ENCODE results near the gene PSME1.

PSME1 gene

DNA sequence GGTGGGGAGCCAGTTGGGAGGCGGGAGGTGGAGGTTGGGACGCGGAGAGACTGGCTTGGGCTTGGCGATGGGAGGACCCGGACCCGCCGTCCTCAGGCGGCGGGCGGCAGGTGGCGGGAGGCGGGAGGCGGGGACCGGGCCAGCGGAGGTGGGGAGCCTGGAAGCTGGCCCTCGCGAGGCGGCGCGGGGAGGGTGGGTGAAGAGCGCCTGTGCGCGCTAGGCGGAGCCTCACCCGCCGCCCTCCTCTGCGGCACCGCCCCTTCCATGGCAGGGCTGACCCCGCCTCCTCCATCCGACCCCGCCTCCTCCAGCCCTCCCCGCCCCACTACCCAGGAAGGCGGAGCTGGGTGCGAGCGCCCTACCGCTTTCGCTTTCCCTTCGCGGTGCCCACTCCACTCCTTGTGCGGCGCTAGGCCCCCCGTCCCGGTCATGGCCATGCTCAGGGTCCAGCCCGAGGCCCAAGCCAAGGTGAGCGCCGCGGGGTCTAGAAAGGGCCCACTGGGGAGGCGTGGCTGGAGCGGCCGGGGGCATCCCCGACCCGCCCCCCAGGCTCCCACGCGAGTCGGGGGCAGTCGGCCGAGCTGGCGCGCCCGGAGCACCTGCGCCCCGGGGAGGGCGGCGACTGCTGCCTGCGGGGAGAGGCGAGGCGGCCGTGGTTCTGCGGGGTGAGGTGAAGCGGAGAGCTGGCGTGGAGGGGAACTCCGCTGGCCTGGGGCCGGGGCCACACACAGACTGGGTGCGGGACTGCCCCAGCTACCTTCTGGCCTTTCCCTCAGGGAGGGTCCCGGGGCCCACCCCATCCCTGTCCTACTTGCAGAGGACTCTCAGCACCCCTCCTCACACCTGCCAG lies at the start of gene PSME1:
TSS of gene PSME1 (plus strand) at position 361 of the 850 bp plus-strand sequence. CDS start at position 430, 69 bp downstream.
- Mint-ChIP-seq H3K4me1 (peaks cover 66% of the 10 kb centered on the region), H3K9me3 (no peaks in the 10 kb centered on the region), H3K27me3 (ENCODE audit: low read depth, poor library complexity) (peaks cover 22% of the 10 kb centered on the region), H3K27ac (peak within 1 kb of the TSS; percentile 73), H3K4me3 (peak within 1 kb of the TSS; percentile 88), H3K36me3 (ENCODE audit: low read depth) (peaks cover 25% of the 10 kb centered on the region)
- no peak for TF ChIP-seq CTCF (IDR thresholded peaks at IDR 0.05)
- DNase-seq, result peak; percentile 96

DNA sequence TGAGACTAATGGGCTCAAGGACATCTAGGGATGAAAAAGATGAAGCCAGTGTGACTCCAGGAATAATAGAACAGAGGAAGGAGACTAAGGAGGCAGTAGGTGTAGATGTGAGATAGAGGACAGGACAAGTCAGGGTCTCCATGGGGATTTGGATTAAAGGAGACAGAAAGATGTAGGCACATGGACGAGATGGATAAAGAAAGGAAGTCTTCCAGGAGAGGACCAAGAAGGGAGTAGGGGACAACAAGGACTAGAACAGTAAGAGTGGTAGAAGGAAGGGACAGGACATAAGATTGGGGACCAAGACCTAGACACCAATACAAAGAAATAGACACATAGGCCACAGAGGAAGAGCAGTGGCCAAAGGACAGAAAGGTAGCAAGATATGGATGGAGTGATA lies 49.0 kb upstream of the PSME1 start:
- TF ChIP-seq CTCF (IDR thresholded peaks at IDR 0.05), result no peak
- no peaks in the 10 kb centered on the region for H3K36me3 Mint-ChIP-seq (ENCODE audit: low read depth)
- no peak overlapping the region for H3K4me3 Mint-ChIP-seq
- H3K4me1 Mint-ChIP-seq, result peaks cover 36% of the 10 kb centered on the region
- no peaks in the 10 kb centered on the region for H3K9me3 Mint-ChIP-seq
- no peak overlapping the region for H3K27ac Mint-ChIP-seq
- no peak for DNase-seq
- peaks cover 37% of the 10 kb centered on the region for H3K27me3 Mint-ChIP-seq (ENCODE audit: low read depth, poor library complexity)

- TF ChIP-seq CTCF (IDR thresholded peaks at IDR 0.05), result no peak
- Mint-ChIP-seq H3K27ac (no peak overlapping the region), H3K4me3 (no peak overlapping the region), H3K36me3 (ENCODE audit: low read depth) (no peaks in the 10 kb centered on the region), H3K4me1 (peaks cover 34% of the 10 kb centered on the region), H3K27me3 (ENCODE audit: low read depth, poor library complexity) (peaks cover 26% of the 10 kb centered on the region), H3K9me3 (no peaks in the 10 kb centered on the region)
- no peak for DNase-seq
Measured at GRCh38 chr14:24088095-24088494, 47.9 kb upstream of the PSME1 start.

DNA sequence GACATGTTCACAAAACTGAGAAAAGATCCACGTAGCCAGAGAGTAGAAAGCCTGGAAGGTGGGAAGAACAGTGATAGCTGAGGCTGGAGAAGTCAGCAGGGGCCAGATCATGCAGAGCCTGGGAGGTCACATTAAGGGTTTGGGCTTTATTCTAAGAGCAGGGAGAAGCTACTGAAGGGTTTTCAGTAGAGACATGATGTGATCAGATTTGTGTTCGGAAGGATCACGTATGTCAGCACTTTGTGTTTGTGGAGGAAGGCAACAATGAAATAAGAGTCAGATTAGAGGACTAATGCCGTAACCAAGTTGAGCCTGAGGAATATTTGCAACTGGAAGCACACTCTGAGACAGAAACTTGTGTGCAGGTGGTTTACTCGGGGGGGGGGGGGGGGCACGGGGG lies 46.1 kb upstream of the PSME1 start:
- H3K27ac Mint-ChIP-seq, result no peak overlapping the region
- no peaks in the 10 kb centered on the region for H3K36me3 Mint-ChIP-seq (ENCODE audit: low read depth)
- DNase-seq, result no peak
- H3K4me3 Mint-ChIP-seq, result no peak overlapping the region
- H3K4me1 Mint-ChIP-seq, result peaks cover 44% of the 10 kb centered on the region
- TF ChIP-seq CTCF (IDR thresholded peaks at IDR 0.05), result no peak
- H3K27me3 Mint-ChIP-seq (ENCODE audit: low read depth, poor library complexity), result peaks cover 11% of the 10 kb centered on the region
- H3K9me3 Mint-ChIP-seq, result no peaks in the 10 kb centered on the region

DNA sequence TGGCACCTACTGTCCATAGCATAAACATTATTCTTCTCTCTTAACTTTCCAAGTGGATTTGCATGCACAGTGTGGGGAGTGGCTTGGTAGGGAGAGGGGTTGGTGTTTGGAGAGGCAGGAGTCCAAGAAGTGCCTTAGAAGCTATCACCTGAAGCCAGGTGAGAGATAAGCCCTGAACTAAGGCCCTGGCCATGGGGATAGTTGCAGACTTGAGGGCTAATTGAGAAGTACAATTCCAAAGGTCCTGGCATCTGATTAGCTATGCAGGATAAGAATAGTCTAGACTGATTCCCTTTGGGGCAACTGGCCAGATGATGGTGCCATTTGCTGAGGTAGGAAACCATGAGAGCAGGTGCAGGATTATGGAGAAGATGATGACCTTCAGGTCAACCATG lies 43.9 kb upstream of the PSME1 start:
- DNase-seq, result no peak
- H3K36me3 Mint-ChIP-seq (ENCODE audit: low read depth), result no peaks in the 10 kb centered on the region
- peaks cover 12% of the 10 kb centered on the region for H3K27me3 Mint-ChIP-seq (ENCODE audit: low read depth, poor library complexity)
- H3K27ac Mint-ChIP-seq, result no peak overlapping the region
- H3K4me3 Mint-ChIP-seq, result peak overlapping the region; percentile 96
- TF ChIP-seq CTCF (IDR thresholded peaks at IDR 0.05), result no peak
- H3K4me1 Mint-ChIP-seq, result peaks cover 49% of the 10 kb centered on the region
- H3K9me3 Mint-ChIP-seq, result no peaks in the 10 kb centered on the region

All from nephron progenitor cell (in vitro differentiated cells).